Esophagus (tissue), 2 donors: ENCODE data around the gene CDK14. TPM values are rescaled to one million over a fixed set of nuclear protein-coding genes. Genes with fewer than 3 reads are reported as not detected.

Experiments
- H3K27ac ChIP-seq, 2 donors: one replicate each; pipeline ENCODE4 v1.5.1; 2013; ENCODE audit warnings: low read depth in 2 of 2, mild to moderate bottlenecking in 2 of 2, inconsistent platforms in 1 of 2, low read length in 1 of 2, moderate library complexity in 1 of 2
- H3K27me3 ChIP-seq, 2 donors: one replicate each; pipeline ENCODE4 v1.6.1; 2013; ENCODE audit warnings: low read length in 2 of 2, control low read depth in 1 of 2, mild to moderate bottlenecking in 1 of 2; ENCODE audit not compliant: insufficient read depth in 2 of 2, control insufficient read depth in 1 of 2
- H3K36me3 ChIP-seq, 2 donors: one replicate each; pipeline ENCODE4 v1.6.1; 2013; ENCODE audit warnings: low read length in 1 of 2; ENCODE audit not compliant: control insufficient read depth in 2 of 2, insufficient read depth in 2 of 2
- H3K4me1 ChIP-seq, 2 donors: one replicate each; pipeline ENCODE4 v1.6.1; 2013; ENCODE audit warnings: low read length in 1 of 2; ENCODE audit not compliant: control insufficient read depth in 2 of 2, insufficient read depth in 2 of 2
- H3K4me3 ChIP-seq, 2 donors: one replicate each; pipeline ENCODE4 v1.5.1; 2013; ENCODE audit warnings: low read length in 2 of 2, mild to moderate bottlenecking in 2 of 2, low read depth in 1 of 2, moderate library complexity in 1 of 2
- H3K9me3 ChIP-seq, 2 donors: one replicate each; pipeline ENCODE4 v1.6.1; 2013; ENCODE audit warnings: mild to moderate bottlenecking in 2 of 2, low read depth in 1 of 2, low read length in 1 of 2, moderate library complexity in 1 of 2; ENCODE audit not compliant: control insufficient read depth in 2 of 2, insufficient read depth in 1 of 2
- WGBS, 2 donors: extraction: QIAGEN DNeasy Blood & Tissue Kit; methylation state at CpG; one replicate each; pipeline ENCODE4 v1.1.7; 2013; 5-methylcytosine and 5-hydroxymethylcytosine counted together
- polyA plus RNA-seq, 2 donors: library from polyadenylated mRNA; stranded (reverse); fragments of 200-250 nt; gene quantifications; one replicate each; pipeline ENCODE4 v1.2.3, GENCODE V29; 2013
- donor health status: healthy with polysubstance abuse.
- donor health status: Bipolar disorder and iron deficiency.

The CDK14 gene
- polyA plus RNA-seq, 2 donors = 0.51 to 0.59 TPM

DNA sequence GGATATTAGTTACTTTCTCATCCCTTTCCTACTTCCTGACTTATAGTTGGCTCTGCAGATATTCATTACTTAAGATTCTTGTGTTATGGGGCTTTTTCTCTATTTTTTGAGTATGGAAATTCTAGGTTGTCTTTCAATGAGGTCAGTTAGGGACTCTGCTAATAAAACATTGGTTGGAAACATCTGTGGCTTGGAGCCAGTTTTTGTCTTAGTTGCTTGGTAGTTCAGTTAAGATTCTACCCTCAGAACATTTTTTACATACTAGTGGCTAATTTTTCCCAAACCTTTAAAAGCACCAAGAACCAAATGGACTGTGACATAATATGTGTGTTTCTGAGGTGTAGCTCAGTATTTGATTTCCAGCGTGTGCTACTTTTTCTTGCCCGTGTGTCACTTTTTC is 362.5 kb downstream of the CDK14 start:
- H3K27me3 ChIP-seq = no peaks in the 10 kb centered on the region
- H3K36me3 ChIP-seq = no peaks in the 10 kb centered on the region
- H3K9me3 ChIP-seq = no peaks in the 10 kb centered on the region
- H3K4me3 ChIP-seq = no peak overlapping the region
- H3K4me1 ChIP-seq = no peaks in the 10 kb centered on the region
- no peak overlapping the region for H3K27ac ChIP-seq
- 76 to 82% methylated on average over 2 of the region's 2 CpGs for WGBS, 2 donors

DNA sequence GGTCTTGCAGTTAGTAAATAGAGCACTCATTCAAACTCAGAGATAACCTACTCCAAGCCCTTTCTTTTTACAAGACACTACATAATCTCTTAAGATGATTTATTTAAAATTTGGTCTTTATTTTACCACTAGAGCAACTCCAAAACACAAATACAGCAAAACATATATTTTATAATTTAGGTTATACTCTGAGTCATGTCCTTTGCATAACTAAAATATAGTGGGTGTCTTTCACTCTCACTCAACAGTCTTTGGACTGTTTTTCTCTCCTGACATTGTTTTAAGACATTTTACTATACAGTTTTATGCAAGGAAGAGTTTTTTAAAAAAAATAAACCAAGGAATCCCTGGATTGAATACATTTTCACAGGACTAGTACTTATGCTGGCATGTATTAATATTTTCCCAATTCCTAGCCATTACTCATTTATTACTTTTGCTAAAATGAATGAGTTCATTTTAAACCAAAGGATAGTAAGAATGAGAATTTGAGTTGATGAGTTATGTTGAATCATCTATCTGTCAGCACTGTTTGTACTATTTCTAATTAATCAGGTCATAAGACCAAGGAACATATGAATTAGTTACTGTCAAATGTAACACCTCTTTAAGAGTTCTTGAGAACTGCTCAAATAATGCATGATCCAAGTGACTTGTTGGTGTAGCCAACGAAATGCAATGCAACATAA is 365.1 kb downstream of the CDK14 start:
- Histone ChIP-seq H3K4me3 (no peak overlapping the region), H3K4me1 (no peaks in the 10 kb centered on the region), H3K27ac (no peak overlapping the region), H3K9me3 (no peaks in the 10 kb centered on the region), H3K27me3 (no peaks in the 10 kb centered on the region), H3K36me3 (no peaks in the 10 kb centered on the region)
- 51 to 57% methylated on average over 1 of the region's 1 CpG for WGBS, 2 donors

DNA sequence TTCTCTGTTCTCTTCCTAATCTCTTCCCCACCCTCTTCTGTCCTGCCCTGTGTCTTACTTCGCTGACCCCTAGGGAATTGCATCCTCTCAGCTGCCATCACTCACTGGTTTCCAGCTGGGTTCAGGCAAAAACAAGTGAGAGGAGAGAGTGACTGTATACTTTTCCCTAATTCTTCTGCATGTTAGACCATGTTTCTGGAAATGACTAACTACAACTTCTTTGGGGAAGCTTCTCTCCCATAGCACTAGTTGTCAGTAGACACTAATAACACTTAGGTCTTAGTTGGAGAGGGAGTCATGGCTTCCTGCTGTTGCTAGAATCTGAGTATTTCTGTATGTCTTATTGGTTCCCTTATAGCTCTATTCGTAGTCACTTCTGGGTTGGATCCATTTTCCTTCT is 369.1 kb downstream of the CDK14 start:
- no peaks in the 10 kb centered on the region for H3K4me1 ChIP-seq
- WGBS, 2 donors = 86 to 88% methylated on average over 2 of the region's 2 CpGs

DNA sequence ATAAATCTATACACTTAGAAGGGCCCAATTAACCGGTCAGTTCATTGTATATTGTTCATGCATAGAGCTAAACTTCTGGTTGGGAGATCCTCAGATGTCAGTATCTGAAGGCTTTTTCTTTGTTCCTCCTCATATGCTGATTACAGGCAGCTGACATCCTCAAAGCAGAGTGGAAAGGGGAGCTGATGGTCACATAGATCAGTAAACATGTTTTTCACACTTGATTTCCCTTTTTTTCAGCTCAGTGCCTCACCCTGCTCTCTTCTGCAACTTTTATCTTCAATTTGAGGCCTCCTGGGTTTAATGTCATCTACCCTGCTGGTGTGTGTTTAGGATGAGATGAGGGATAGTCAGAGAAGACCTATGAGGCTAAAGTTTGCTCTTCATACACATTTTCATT is 370.2 kb downstream of the CDK14 start:
- no peak overlapping the region for H3K27ac ChIP-seq
- H3K9me3 ChIP-seq = no peaks in the 10 kb centered on the region
- no peak overlapping the region for H3K4me3 ChIP-seq
- WGBS, 2 donors = 70 to 74% methylated on average over 1 of the region's 1 CpG
- H3K36me3 ChIP-seq = no peaks in the 10 kb centered on the region
- H3K4me1 ChIP-seq = no peaks in the 10 kb centered on the region
- no peaks in the 10 kb centered on the region for H3K27me3 ChIP-seq

More for the DNA sequence above, 369.1 kb downstream of the CDK14 start:
- H3K36me3 ChIP-seq = no peaks in the 10 kb centered on the region
- no peak overlapping the region for H3K4me3 ChIP-seq
- no peaks in the 10 kb centered on the region for H3K9me3 ChIP-seq
- H3K27me3 ChIP-seq = no peaks in the 10 kb centered on the region
- no peak overlapping the region for H3K27ac ChIP-seq

DNA sequence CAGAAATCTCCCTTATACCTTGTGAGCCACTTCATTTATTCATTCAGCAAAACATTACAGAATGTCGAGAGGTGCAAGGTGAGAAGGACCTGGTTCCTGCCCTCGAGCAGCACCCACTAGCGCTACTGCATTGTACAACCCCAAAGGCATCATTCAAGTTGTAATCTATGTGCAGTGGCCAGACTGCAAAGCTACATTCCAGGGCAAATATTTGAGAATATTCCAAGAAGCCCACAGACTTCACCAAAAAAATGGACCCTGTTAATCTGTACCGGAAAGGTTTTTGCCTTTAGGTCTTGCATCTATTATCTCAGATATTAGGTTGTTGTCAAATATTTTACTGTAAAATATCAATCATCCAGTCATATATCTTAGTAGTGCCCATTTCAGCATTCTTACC is 372.8 kb downstream of the CDK14 start:
- Histone ChIP-seq H3K27me3 (no peaks in the 10 kb centered on the region), H3K4me1 (no peaks in the 10 kb centered on the region), H3K9me3 (no peaks in the 10 kb centered on the region), H3K4me3 (no peak overlapping the region), H3K27ac (no peak overlapping the region), H3K36me3 (no peaks in the 10 kb centered on the region)
- 87 to 92% methylated on average over 4 of the region's 4 CpGs for WGBS, 2 donors

DNA sequence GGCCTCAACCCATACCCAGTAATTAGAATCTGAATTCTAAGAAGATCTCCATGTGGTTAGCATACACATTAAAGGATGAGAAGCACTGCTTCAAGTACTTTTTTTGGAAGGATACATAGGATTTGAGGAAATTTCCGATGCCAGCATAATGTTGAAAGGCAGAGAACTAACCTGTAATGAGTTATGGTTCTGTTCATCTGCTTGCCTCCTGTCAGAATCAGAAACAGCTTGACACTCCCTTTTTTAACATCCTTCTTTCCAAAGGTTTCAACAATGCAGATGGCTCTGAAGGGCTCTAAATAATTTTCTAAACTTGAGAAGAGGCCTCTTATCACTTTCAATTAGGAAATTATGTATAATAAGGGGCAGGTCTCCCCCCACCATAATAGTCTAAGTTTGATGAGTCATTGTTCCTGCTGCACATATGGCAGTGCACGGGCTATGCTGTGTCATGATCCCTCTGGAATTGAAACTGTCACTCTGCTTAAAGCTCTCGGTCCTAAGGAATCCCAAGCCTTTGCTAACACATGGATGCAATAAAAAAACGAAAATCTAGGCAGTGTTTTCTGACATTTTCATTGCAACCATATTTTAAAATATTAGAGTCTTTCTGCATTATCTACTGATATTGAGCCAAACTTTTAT is 376.9 kb downstream of the CDK14 start:
- no peak overlapping the region for H3K4me3 ChIP-seq
- H3K4me1 ChIP-seq = no peaks in the 10 kb centered on the region
- no peaks in the 10 kb centered on the region for H3K27me3 ChIP-seq
- H3K27ac ChIP-seq = no peak overlapping the region
- H3K9me3 ChIP-seq = no peaks in the 10 kb centered on the region
- 76 to 82% methylated on average over 4 of the region's 4 CpGs for WGBS, 2 donors
- H3K36me3 ChIP-seq = no peaks in the 10 kb centered on the region

DNA sequence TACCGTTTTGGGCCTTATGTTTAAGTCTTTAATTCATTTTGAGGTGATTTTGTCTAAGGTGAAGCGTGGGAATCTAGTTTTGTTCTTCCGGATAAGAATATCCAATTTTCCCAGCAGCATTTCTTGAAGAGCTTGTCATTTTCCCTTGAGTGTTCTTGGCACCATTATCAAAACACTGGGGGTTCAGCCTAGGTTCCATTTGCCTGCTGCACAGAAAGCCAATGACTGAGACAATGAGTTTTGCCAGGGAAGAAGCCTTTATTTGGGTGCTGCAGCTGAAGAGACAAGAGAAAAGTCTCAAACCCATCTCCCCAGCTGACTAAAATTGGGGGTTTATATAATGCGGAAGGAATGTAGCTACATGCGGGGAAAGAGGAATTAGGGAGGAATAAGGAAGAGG is 380.9 kb downstream of the CDK14 start:
- H3K4me3 ChIP-seq = no peak overlapping the region
- H3K4me1 ChIP-seq = no peaks in the 10 kb centered on the region
- no peak overlapping the region for H3K27ac ChIP-seq
- no peaks in the 10 kb centered on the region for H3K36me3 ChIP-seq
- 84 to 89% methylated on average over 5 of the region's 5 CpGs for WGBS, 2 donors
- H3K9me3 ChIP-seq = no peaks in the 10 kb centered on the region
- no peaks in the 10 kb centered on the region for H3K27me3 ChIP-seq

DNA sequence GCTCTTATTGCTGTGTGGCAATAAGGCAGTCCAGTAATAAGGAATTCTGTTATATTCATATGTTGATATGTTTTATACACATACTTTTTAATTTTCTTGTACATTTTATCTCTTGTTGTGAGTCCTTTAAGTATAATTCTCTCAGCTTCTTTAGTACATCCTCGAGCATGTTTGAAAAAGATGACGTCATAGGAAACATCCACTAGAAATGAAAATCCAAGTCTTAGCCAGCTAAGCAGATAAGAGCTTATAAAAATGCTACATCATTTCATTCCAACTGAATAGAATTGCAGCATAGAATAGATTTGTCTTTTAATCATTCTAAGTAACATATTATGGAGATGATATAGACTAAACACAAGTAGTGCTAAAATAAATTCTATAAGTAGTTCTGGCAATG is 384.4 kb downstream of the CDK14 start:
- WGBS, 2 donors = 48 to 53% methylated on average over 2 of the region's 2 CpGs

DNA sequence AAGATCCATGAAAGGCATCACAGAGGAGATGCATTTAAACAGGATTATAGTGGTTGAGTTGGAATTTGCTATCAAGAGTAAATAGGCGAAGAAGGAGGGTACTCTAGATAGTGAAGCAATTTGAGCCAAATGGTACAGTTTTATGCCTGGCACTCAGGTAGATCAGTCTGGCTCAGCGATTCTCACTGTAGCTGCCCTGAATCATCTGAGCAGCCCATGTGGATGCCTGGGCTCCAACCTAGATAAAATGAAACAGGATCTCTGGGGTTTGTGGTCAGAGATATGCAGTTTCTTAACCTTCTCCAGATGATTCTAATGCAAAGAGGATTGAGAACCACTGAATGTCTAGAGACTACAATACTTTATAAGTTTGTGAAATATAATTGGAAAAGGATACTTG is 386.1 kb downstream of the CDK14 start:
- no peaks in the 10 kb centered on the region for H3K9me3 ChIP-seq
- no peak overlapping the region for H3K27ac ChIP-seq
- H3K4me3 ChIP-seq = no peak overlapping the region
- H3K27me3 ChIP-seq = no peaks in the 10 kb centered on the region
- H3K36me3 ChIP-seq = no peaks in the 10 kb centered on the region
- 93 to 97% methylated on average over 2 of the region's 2 CpGs for WGBS, 2 donors
- no peaks in the 10 kb centered on the region for H3K4me1 ChIP-seq

More for the DNA sequence above, 384.4 kb downstream of the CDK14 start:
- H3K9me3 ChIP-seq = no peaks in the 10 kb centered on the region
- no peaks in the 10 kb centered on the region for H3K36me3 ChIP-seq
- H3K27ac ChIP-seq = no peak overlapping the region
- H3K4me1 ChIP-seq = no peaks in the 10 kb centered on the region
- no peaks in the 10 kb centered on the region for H3K27me3 ChIP-seq
- H3K4me3 ChIP-seq = no peak overlapping the region

DNA sequence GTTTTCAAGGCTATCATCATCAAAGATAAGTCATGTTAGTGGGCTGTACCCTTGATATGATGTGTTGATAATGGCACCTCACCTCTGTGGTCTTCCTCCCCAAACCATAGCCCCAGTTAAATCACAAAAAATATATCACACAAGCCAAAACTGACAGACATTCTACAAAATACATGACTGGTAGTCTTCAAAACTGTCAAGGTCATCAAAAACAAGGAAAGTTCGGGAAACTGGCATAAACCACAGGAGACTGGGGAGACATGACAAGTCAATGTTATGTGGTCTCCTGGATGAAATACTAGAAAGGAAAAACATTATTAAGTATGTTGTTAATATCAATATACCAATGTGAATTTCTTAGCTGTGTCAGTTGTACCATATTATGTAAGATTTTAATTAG is 388.6 kb downstream of the CDK14 start:
- H3K27ac ChIP-seq = no peak overlapping the region
- WGBS, 2 donors = 89 to 95% methylated on average over 1 of the region's 1 CpG
- no peaks in the 10 kb centered on the region for H3K27me3 ChIP-seq
- no peak overlapping the region for H3K4me3 ChIP-seq
- H3K9me3 ChIP-seq = no peaks in the 10 kb centered on the region
- no peaks in the 10 kb centered on the region for H3K36me3 ChIP-seq
- H3K4me1 ChIP-seq = no peaks in the 10 kb centered on the region
